Measurements from ENCODE around the gene IL17F. TPM values are rescaled to one million over a fixed set of nuclear protein-coding genes. Genes with fewer than 3 reads are reported as not detected.

Gene IL17F
- total RNA-seq, 1 experiment from 2014 or later = not detected

DNA sequence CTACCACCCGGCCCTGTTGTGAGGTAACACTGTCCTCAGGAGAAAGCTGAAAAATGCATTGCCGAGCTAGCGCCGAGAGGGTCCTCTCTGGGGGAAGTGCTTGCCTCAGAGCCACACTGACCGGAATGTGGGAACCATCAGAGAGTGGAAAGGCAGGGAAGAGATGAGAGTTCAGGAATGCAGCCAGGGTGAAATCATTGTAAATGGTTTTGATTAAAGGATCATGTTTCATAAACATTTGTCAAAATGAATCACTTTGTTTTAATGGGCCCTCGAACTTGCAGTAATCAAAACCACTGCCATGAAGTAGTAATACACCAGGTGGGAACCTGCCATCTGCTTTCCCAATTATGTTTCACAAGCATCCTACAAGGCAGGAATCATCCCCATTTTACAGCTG lies 16.9 kb upstream of the IL17F start:
- intact Hi-C loops (cut with micrococcal nuclease) = no loop called here
- no TSS peak for BruUV-seq (replicated peaks)
- no peak for TF ChIP-seq CBX3 (IDR thresholded peaks at IDR 0.05; ENCODE audit: low read depth)
- TF ChIP-seq, protein P1, sequence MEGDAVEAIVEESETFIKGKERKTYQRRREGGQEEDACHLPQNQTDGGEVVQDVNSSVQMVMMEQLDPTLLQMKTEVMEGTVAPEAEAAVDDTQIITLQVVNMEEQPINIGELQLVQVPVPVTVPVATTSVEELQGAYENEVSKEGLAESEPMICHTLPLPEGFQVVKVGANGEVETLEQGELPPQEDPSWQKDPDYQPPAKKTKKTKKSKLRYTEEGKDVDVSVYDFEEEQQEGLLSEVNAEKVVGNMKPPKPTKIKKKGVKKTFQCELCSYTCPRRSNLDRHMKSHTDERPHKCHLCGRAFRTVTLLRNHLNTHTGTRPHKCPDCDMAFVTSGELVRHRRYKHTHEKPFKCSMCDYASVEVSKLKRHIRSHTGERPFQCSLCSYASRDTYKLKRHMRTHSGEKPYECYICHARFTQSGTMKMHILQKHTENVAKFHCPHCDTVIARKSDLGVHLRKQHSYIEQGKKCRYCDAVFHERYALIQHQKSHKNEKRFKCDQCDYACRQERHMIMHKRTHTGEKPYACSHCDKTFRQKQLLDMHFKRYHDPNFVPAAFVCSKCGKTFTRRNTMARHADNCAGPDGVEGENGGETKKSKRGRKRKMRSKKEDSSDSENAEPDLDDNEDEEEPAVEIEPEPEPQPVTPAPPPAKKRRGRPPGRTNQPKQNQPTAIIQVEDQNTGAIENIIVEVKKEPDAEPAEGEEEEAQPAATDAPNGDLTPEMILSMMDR (IDR thresholded peaks at IDR 0.05 in 2 of 3, conservative IDR thresholded peaks at IDR 0.05 in 1 of 3; ENCODE audit: borderline replicate concordance in 1 of 3, insufficient read depth in 1 of 3, low read depth in 2 of 3, low read length in 2 of 3) = no peak
- no peak overlapping the region for H3K27ac ChIP-seq (ENCODE audit: low read depth, low read length)
- H3K9me2 ChIP-seq (ENCODE audit: insufficient read depth) = no peaks in the 10 kb centered on the region
- no peaks in the 10 kb centered on the region for H3K27me3 ChIP-seq (ENCODE audit: insufficient read depth, low read length)
- RAD21 ChIA-PET (ENCODE audit: low non-redundant PET in 1 of 2, low total read pairs in 2 of 2, uncharacterized antibody in 2 of 2, unreplicated experiment in 2 of 2) = no interaction called here
- no peak overlapping the region for H3K4me3 ChIP-seq (replicated peaks in 1 of 2; ENCODE audit: low read depth in 1 of 2, low read length in 2 of 2)
- no peaks in the 10 kb centered on the region for H3K4me1 ChIP-seq (ENCODE audit: control insufficient read depth in 1 of 2, insufficient read depth in 2 of 2, low read length in 2 of 2)
- H2AFZ ChIP-seq (ENCODE audit: low read depth, low read length, poor library complexity, severe bottlenecking) = no peak overlapping the region
- H3K79me2 ChIP-seq (ENCODE audit: insufficient read depth, low read length) = no peaks in the 10 kb centered on the region
- H3K36me3 ChIP-seq (ENCODE audit: control insufficient read depth in 1 of 2, insufficient read depth in 2 of 2, low read length in 2 of 2) = peaks cover 32 to 42% of the 10 kb centered on the region in 2 experiments
- POLR2A ChIA-PET = no interaction called here
- ATAC-seq (no peak), DNase-seq (ENCODE audit: low read depth, low spot score) (no peak)
- H3K9me3 ChIP-seq (ENCODE audit: control insufficient read depth in 1 of 2, insufficient read depth in 1 of 2, low read depth in 1 of 2, low read length in 2 of 2) = no peaks in the 10 kb centered on the region
- H3K9ac ChIP-seq (ENCODE audit: low read length) = no peak overlapping the region
- H4K20me1 ChIP-seq (ENCODE audit: insufficient read depth) = no peaks in the 10 kb centered on the region
- CTCF ChIA-PET = interaction anchor here (0.6 to 4.5 kb wide), 2 partner anchors 98 to 139 kb away, joined by 3 to 21 read pairs; no protein-coding TSS in a partner anchor
- no peak overlapping the region for H3K4me2 ChIP-seq (ENCODE audit: low read length)

DNA sequence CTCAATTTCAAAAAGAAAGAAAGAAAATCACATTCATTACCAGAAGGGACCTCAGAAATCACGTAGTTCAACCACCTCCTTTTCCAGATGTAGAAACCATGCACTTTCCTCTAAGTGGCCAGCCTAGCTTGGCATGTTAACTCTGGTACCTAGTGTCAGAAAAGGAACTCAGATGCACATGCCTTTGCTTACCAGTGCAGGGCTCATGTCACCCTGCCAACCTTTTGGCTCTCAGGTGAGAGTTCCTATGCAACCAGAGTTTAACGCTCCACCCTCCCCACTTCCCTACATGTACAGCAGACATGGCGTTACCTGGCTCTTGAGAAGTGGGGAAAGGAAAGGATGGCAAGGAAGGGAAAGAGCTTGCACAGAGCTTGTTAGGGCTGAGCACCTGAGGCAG lies 16.3 kb upstream of the IL17F start:
- BruUV-seq (replicated peaks) = no TSS peak
- Histone ChIP-seq H3K9me2 (ENCODE audit: insufficient read depth) (no peaks in the 10 kb centered on the region), H3K4me2 (ENCODE audit: low read length) (no peak overlapping the region), H3K4me3 (replicated peaks in 1 of 2; ENCODE audit: low read depth in 1 of 2, low read length in 2 of 2) (no peak overlapping the region), H3K36me3 (ENCODE audit: control insufficient read depth in 1 of 2, insufficient read depth in 2 of 2, low read length in 2 of 2) (peaks cover 28 to 37% of the 10 kb centered on the region in 2 experiments), H3K9me3 (ENCODE audit: control insufficient read depth in 1 of 2, insufficient read depth in 1 of 2, low read depth in 1 of 2, low read length in 2 of 2) (no peaks in the 10 kb centered on the region), H4K20me1 (ENCODE audit: insufficient read depth) (no peaks in the 10 kb centered on the region), H3K9ac (ENCODE audit: low read length) (no peak overlapping the region), H2AFZ (ENCODE audit: low read depth, low read length, poor library complexity, severe bottlenecking) (no peak overlapping the region), H3K79me2 (ENCODE audit: insufficient read depth, low read length) (no peaks in the 10 kb centered on the region), H3K4me1 (ENCODE audit: control insufficient read depth in 1 of 2, insufficient read depth in 2 of 2, low read length in 2 of 2) (no peaks in the 10 kb centered on the region), H3K27me3 (ENCODE audit: insufficient read depth, low read length) (peaks cover 3% of the 10 kb centered on the region; the same call in 1 of the 2 replicates), H3K27ac (ENCODE audit: low read depth, low read length) (no peak overlapping the region)
- RAD21 ChIA-PET (ENCODE audit: low non-redundant PET in 1 of 2, low total read pairs in 2 of 2, uncharacterized antibody in 2 of 2, unreplicated experiment in 2 of 2) = no interaction called here
- TF ChIP-seq EZH2phosphoT487 (IDR thresholded peaks at IDR 0.05; ENCODE audit: borderline replicate concordance) (no peak), POLR2A (IDR thresholded peaks at IDR 0.05; ENCODE audit: borderline replicate concordance, extremely low read depth, insufficient read depth, insufficient read length) (no peak), TCF7L2 (IDR thresholded peaks at IDR 0.05; ENCODE audit: borderline replicate concordance, extremely low read depth, insufficient read depth, insufficient read length) (no peak), POLR2AphosphoS5 (IDR thresholded peaks at IDR 0.05; ENCODE audit: low read depth, low read length) (no peak), SP1 (IDR thresholded peaks at IDR 0.05; ENCODE audit: low read depth) (no peak), SRF (IDR thresholded peaks at IDR 0.05; ENCODE audit: low read depth) (no peak)
- CTCF ChIA-PET = interaction anchor here (4.5 kb wide), 1 partner anchor 97 kb away, joined by 21 read pairs; no protein-coding TSS in a partner anchor
- intact Hi-C loops (cut with micrococcal nuclease) = no loop called here
- no peak for ATAC-seq
- DNase-seq (ENCODE audit: low read depth, low spot score) = no peak
- POLR2A ChIA-PET = no interaction called here
